WTC11 (cell line): ENCODE results near the gene APOL6. TPM values are rescaled to one million over a fixed set of nuclear protein-coding genes. Genes with fewer than 3 reads are reported as not detected.

Source experiments
- ATAC-seq: fragments of 200-7000 bp; cut with Tn5 transposase; 2 replicates; pipeline ENCODE4 v1.10.0; 2021; ENCODE audit warnings: mild to moderate bottlenecking, moderate library complexity
- CTCF ChIA-PET: fragments of 300-600 bp; sonication (Branson Sonifier 250); formaldehyde crosslinking; loops from one replicate; lab custom pipeline; 2021; ENCODE audit warnings: antibody characterized with exemption; lab: Charles Lee
- POLR2A ChIA-PET: fragments of 350-600 bp; sonication (Branson Sonifier 250); formaldehyde crosslinking; loops from one replicate; lab custom pipeline; 2021; ENCODE audit warnings: antibody characterized with exemption; lab: Charles Lee
- DNase-seq: peaks from one replicate; pipeline ENCODE4 v3.0.0; 2021; ENCODE audit warnings: low spot score
- H3K27ac Mint-ChIP-seq: 2 replicates; pipeline ENCODE4 v1.8.0; 2021; ENCODE audit warnings: mixed read lengths
- H3K27me3 Mint-ChIP-seq: 2 replicates; pipeline ENCODE4 v1.8.0; 2021; ENCODE audit warnings: low read depth, mild to moderate bottlenecking, moderate library complexity, mixed read lengths
- H3K36me3 Mint-ChIP-seq: 2 replicates; pipeline ENCODE4 v1.8.0; 2021; ENCODE audit warnings: mixed read lengths
- H3K4me1 Mint-ChIP-seq: 2 replicates; pipeline ENCODE4 v1.8.0; 2022; ENCODE audit warnings: mixed read lengths
- H3K4me3 Mint-ChIP-seq: 2 replicates; pipeline ENCODE4 v1.8.0; 2021; ENCODE audit warnings: mild to moderate bottlenecking, moderate library complexity, mixed read lengths
- H3K9me3 Mint-ChIP-seq: 2 replicates; pipeline ENCODE4 v1.8.0; 2021; ENCODE audit warnings: mixed read lengths
- CDX4 ChIP-seq: fragments of 250-450 bp; sonication (Bioruptor Pico); IDR thresholded peaks from 2 replicates; pipeline ENCODE4 v1.9.0; 2021; ENCODE audit warnings: moderate library complexity, mild to moderate bottlenecking, inconsistent platforms, borderline replicate concordance
- FOXP1 ChIP-seq: sonication (generic); formaldehyde crosslinking; IDR thresholded peaks from 2 replicates; pipeline ENCODE4 v1.8.0; 2022; ENCODE audit warnings: missing genetic modification reagents, mild to moderate bottlenecking, moderate library complexity, borderline replicate concordance
- IRF1 ChIP-seq: sonication (generic); formaldehyde crosslinking; IDR thresholded peaks from 2 replicates; pipeline ENCODE4 v1.8.0; 2023; ENCODE audit warnings: missing genetic modification reagents
- OVOL2 ChIP-seq: fragments of 250-450 bp; sonication (Bioruptor Pico); IDR thresholded peaks from 2 replicates; pipeline ENCODE4 v1.9.0; 2021; ENCODE audit warnings: mild to moderate bottlenecking, borderline replicate concordance
- PRDM15 ChIP-seq: sonication (generic); formaldehyde crosslinking; IDR thresholded peaks from 2 replicates; pipeline ENCODE4 v1.8.0; 2022; ENCODE audit warnings: missing genetic modification reagents
- ZBTB21 ChIP-seq: sonication (generic); formaldehyde crosslinking; IDR thresholded peaks from 2 replicates; pipeline ENCODE4 v1.8.1; 2023; ENCODE audit warnings: mild to moderate bottlenecking, missing genetic modification reagents, borderline replicate concordance
- ZNF317 ChIP-seq: sonication (generic); formaldehyde crosslinking; IDR thresholded peaks from 2 replicates; pipeline ENCODE4 v1.8.1; 2023; ENCODE audit warnings: low read depth, mild to moderate bottlenecking, moderate library complexity, missing genetic modification reagents, borderline replicate concordance
- ZNF396 ChIP-seq: fragments of 250-450 bp; sonication (Bioruptor Pico); IDR thresholded peaks from 2 replicates; pipeline ENCODE4 v1.8.0; 2021; ENCODE audit warnings: mild to moderate bottlenecking, moderate library complexity, borderline replicate concordance
- ZNF671 ChIP-seq: fragments of 250-450 bp; sonication (Bioruptor Pico); IDR thresholded peaks from 2 replicates; pipeline ENCODE4 v1.8.0; 2021; ENCODE audit warnings: mild to moderate bottlenecking
- ZSCAN18 ChIP-seq: fragments of 250-450 bp; sonication (Bioruptor Pico); IDR thresholded peaks from 2 replicates; pipeline ENCODE4 v2.1.2; 2022; ENCODE audit warnings: mild to moderate bottlenecking, moderate library complexity
- total RNA-seq: library from RNA; stranded (reverse); gene quantifications from 3 replicates; pipeline ENCODE4 v1.2.3, GENCODE V29; 2021
- TF ChIP-seq, protein P1 (sequence below): sonication (generic); formaldehyde crosslinking; conservative IDR thresholded peaks from 2 replicates; pipeline ENCODE4 v1.8.1; 2023; ENCODE audit warnings: mild to moderate bottlenecking, low read depth, missing genetic modification reagents, moderate library complexity
- TF ChIP-seq, protein P2 (sequence below): fragments of 250-450 bp; sonication (Bioruptor Pico); IDR thresholded peaks from 2 replicates; pipeline ENCODE4 v1.8.0; 2021; ENCODE audit warnings: mild to moderate bottlenecking

APOL6 gene
- total RNA-seq, 1 experiment from 2014 or later = 0.17 TPM

DNA sequence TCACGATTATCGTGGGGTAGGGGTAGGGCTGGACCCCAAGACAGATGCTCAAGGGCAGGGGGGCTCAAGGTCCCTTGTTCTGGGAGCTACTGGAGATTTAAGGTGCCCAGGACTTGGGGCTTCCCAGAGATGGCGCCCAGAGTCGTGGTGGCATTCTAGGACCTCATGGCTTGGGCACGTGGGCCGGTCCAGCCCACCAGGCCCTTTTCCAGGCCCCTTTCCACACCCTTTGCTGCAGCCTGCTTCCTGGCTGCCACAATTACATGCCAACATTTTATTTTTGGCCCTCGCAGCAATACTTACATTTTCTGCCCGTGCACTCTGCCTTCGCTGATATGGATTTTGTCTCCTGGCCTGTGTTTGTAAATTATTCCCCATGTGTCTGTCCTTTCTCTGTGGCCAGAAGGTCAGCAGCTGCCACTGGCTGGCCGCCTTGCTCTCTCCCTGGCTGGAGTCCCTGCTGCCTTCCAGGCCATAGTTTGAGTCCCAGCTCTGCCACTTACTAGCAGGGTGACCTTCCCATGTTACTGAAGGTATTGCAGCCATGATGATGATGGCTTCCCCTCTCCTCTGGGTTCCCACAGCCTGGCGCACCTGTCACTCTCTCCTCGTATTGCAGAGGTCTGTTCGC, 42.3 kb upstream of the APOL6 start (continued):
- TF ChIP-seq, protein P1, sequence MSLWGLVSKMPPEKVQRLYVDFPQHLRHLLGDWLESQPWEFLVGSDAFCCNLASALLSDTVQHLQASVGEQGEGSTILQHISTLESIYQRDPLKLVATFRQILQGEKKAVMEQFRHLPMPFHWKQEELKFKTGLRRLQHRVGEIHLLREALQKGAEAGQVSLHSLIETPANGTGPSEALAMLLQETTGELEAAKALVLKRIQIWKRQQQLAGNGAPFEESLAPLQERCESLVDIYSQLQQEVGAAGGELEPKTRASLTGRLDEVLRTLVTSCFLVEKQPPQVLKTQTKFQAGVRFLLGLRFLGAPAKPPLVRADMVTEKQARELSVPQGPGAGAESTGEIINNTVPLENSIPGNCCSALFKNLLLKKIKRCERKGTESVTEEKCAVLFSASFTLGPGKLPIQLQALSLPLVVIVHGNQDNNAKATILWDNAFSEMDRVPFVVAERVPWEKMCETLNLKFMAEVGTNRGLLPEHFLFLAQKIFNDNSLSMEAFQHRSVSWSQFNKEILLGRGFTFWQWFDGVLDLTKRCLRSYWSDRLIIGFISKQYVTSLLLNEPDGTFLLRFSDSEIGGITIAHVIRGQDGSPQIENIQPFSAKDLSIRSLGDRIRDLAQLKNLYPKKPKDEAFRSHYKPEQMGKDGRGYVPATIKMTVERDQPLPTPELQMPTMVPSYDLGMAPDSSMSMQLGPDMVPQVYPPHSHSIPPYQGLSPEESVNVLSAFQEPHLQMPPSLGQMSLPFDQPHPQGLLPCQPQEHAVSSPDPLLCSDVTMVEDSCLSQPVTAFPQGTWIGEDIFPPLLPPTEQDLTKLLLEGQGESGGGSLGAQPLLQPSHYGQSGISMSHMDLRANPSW (CRISPR knock-in tag) = no peak
- TF ChIP-seq ZBTB21 = no peak
- no peak for TF ChIP-seq OVOL2 (CRISPR knock-in tag)
- TF ChIP-seq, all 79 proteins: peak for 0

GRCh38 chr22:35606916-35607315, 41.3 kb upstream of the APOL6 start:
- ATAC-seq = no peak
- Mint-ChIP-seq H3K4me1 (no peaks in the 10 kb centered on the region), H3K9me3 (no peaks in the 10 kb centered on the region), H3K36me3 (no peaks in the 10 kb centered on the region), H3K27me3 (no peaks in the 10 kb centered on the region), H3K27ac (no peak overlapping the region), H3K4me3 (no peak overlapping the region)
- CTCF ChIA-PET = no interaction called here
- TF ChIP-seq FOXP1 (CRISPR knock-in tag) (no peak), CDX4 (CRISPR knock-in tag) (no peak), ZNF671 (CRISPR knock-in tag) (no peak), PRDM15 (CRISPR knock-in tag) (no peak), ZNF317 (CRISPR knock-in tag) (no peak), ZNF396 (CRISPR knock-in tag) (no peak), IRF1 (no peak), ZSCAN18 (CRISPR knock-in tag) (no peak)
- TF ChIP-seq, protein P2, sequence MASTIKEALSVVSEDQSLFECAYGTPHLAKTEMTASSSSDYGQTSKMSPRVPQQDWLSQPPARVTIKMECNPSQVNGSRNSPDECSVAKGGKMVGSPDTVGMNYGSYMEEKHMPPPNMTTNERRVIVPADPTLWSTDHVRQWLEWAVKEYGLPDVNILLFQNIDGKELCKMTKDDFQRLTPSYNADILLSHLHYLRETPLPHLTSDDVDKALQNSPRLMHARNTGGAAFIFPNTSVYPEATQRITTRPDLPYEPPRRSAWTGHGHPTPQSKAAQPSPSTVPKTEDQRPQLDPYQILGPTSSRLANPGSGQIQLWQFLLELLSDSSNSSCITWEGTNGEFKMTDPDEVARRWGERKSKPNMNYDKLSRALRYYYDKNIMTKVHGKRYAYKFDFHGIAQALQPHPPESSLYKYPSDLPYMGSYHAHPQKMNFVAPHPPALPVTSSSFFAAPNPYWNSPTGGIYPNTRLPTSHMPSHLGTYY = no peak
- no peak for DNase-seq
- POLR2A ChIA-PET = interaction anchor here (0.6 kb wide), 1 partner anchor 450 kb away, joined by 3 read pairs; no protein-coding TSS in a partner anchor
